ENCODE results near the gene RGS19.

The RGS19 gene

GRCh38 chr20:64080813-64081623 lies 1.7 kb upstream of the RGS19 start:
- DNase-seq (ENCODE audit: low read depth) = no peak
- H3K4me3 ChIP-seq (ENCODE audit: low read depth, low read length) = peak overlapping the region; percentile 81

- DNase-seq (ENCODE audit: low read depth) = no peak
- H3K4me3 ChIP-seq (ENCODE audit: low read depth, low read length) = peak within 1 kb of the TSS; percentile 81
Observed at GRCh38 chr20:64080013-64080812, 895 bp upstream of the RGS19 start, which contains the start of gene OPRL1. OPRL1 (plus strand) TSS chr20:64080082; CDS start chr20:64092721, 12,639 bp downstream.

GRCh38 chr20:64078934-64079272 lies 415 bp downstream of the RGS19 start:
- H3K4me3 ChIP-seq (ENCODE audit: low read depth, low read length) = peak overlapping the region; percentile 81
- no peak for DNase-seq (ENCODE audit: low read depth)

- no peak for DNase-seq (ENCODE audit: low read depth)
- H3K4me3 ChIP-seq (ENCODE audit: low read depth, low read length) = peak overlapping the region; percentile 81
Observed at GRCh38 chr20:64077876-64078551, 1.3 kb downstream of the RGS19 start.

- no peak overlapping the region for H3K4me3 ChIP-seq (ENCODE audit: low read depth, low read length)
- no peak for DNase-seq (ENCODE audit: low read depth)
Observed at GRCh38 chr20:64077541-64077875, 1.8 kb downstream of the RGS19 start.

- no peak overlapping the region for H3K4me3 ChIP-seq (ENCODE audit: low read depth, low read length)
- no peak for DNase-seq (ENCODE audit: low read depth)
Observed at GRCh38 chr20:64077094-64077493, 2.2 kb downstream of the RGS19 start.

GRCh38 chr20:64076061-64076997 lies 3.0 kb downstream of the RGS19 start:
- no peak overlapping the region for H3K4me3 ChIP-seq (ENCODE audit: low read depth, low read length)
- no peak for DNase-seq (ENCODE audit: low read depth)

GRCh38 chr20:64075556-64075955 lies 3.8 kb downstream of the RGS19 start:
- DNase-seq (ENCODE audit: low read depth) = no peak
- H3K4me3 ChIP-seq (ENCODE audit: low read depth, low read length) = no peak overlapping the region

GRCh38 chr20:64074963-64075362 lies 4.4 kb downstream of the RGS19 start:
- no peak for DNase-seq (ENCODE audit: low read depth)
- H3K4me3 ChIP-seq (ENCODE audit: low read depth, low read length) = no peak overlapping the region

- H3K4me3 ChIP-seq (ENCODE audit: low read depth, low read length) = no peak overlapping the region
- DNase-seq (ENCODE audit: low read depth) = no peak
Observed at GRCh38 chr20:64074184-64074789, 5.0 kb downstream of the RGS19 start.

GRCh38 chr20:64073476-64074183 lies 5.7 kb downstream of the RGS19 start:
- no peak for DNase-seq (ENCODE audit: low read depth)
- no peak overlapping the region for H3K4me3 ChIP-seq (ENCODE audit: low read depth, low read length)

GRCh38 chr20:64072498-64073063 lies 6.7 kb downstream of the RGS19 start:
- no peak for DNase-seq (ENCODE audit: low read depth)
- H3K4me3 ChIP-seq (ENCODE audit: low read depth, low read length) = no peak overlapping the region

GRCh38 chr20:64071341-64072332 lies 7.7 kb downstream of the RGS19 start:
- DNase-seq (ENCODE audit: low read depth) = no peak
- H3K4me3 ChIP-seq (ENCODE audit: low read depth, low read length) = no peak overlapping the region

GRCh38 chr20:64070244-64070993 lies 8.9 kb downstream of the RGS19 start:
- no peak for DNase-seq (ENCODE audit: low read depth)
- no peak overlapping the region for H3K4me3 ChIP-seq (ENCODE audit: low read depth, low read length)

- no peak for DNase-seq (ENCODE audit: low read depth)
Observed at GRCh38 chr20:64069614-64070243, 9.6 kb downstream of the RGS19 start.

GRCh38 chr20:64069209-64069613 lies 10.1 kb downstream of the RGS19 start:
- H3K4me3 ChIP-seq (ENCODE audit: low read depth, low read length) = no peak overlapping the region

More at GRCh38 chr20:64069614-64070243, 9.6 kb downstream of the RGS19 start:
- H3K4me3 ChIP-seq (ENCODE audit: low read depth, low read length) = no peak overlapping the region

More at GRCh38 chr20:64069209-64069613, 10.1 kb downstream of the RGS19 start:
- no peak for DNase-seq (ENCODE audit: low read depth)

All from skeletal muscle cell (primary cell).